HG02973 (cell line): ENCODE data around the gene CLDN3.
"Not testable (repeated sequence)": the region's sequence is repeated elsewhere in the genome, so short reads cannot be mapped to it uniquely, and the experiment has no call there.

Source experiments
- ATAC-seq: cut with Tn5 transposase; IDR thresholded peaks from one replicate; pipeline ENCODE4 v1.9.1; 2021; ENCODE audit warnings: moderate library complexity; ENCODE audit not compliant: unreplicated experiment

Gene CLDN3

GRCh38 chr7:73770002-73770859 is at the start of gene CLDN3:
Gene CLDN3, minus strand, starts transcription at chr7:73770270. Its CDS starts 221 bp downstream, at chr7:73770049.
- no peak for ATAC-seq

GRCh38 chr7:73817121-73817520 is 47.1 kb upstream of the CLDN3 start:
- ATAC-seq: no peak

- no peak for ATAC-seq
These were observed 45.4 kb upstream of the CLDN3 start for GRCh38 chr7:73815436-73815835.

GRCh38 chr7:73812996-73813395 is 42.9 kb upstream of the CLDN3 start:
- ATAC-seq: no peak

GRCh38 chr7:73811760-73812168 is 41.7 kb upstream of the CLDN3 start:
- no peak for ATAC-seq

GRCh38 chr7:73810998-73811360 is 40.9 kb upstream of the CLDN3 start:
- no peak for ATAC-seq

GRCh38 chr7:73809467-73809951 is 39.4 kb upstream of the CLDN3 start:
- ATAC-seq: no peak

GRCh38 chr7:73802459-73802858 is 32.4 kb upstream of the CLDN3 start:
- ATAC-seq: no peak

- no peak for ATAC-seq
These were observed 31.5 kb upstream of the CLDN3 start for GRCh38 chr7:73801577-73801976.

- no peak for ATAC-seq
These were observed 29.4 kb upstream of the CLDN3 start for GRCh38 chr7:73799282-73800141.

GRCh38 chr7:73797176-73797575 is 27.1 kb upstream of the CLDN3 start:
- ATAC-seq: not testable (repeated sequence)

GRCh38 chr7:73796656-73797055 is 26.6 kb upstream of the CLDN3 start:
- not testable (repeated sequence) for ATAC-seq

GRCh38 chr7:73795188-73795587 is 25.1 kb upstream of the CLDN3 start:
- ATAC-seq: not testable (repeated sequence)

GRCh38 chr7:73791170-73791690 is 21.2 kb upstream of the CLDN3 start:
- ATAC-seq: not testable (repeated sequence)

GRCh38 chr7:73789051-73789450 is 19.0 kb upstream of the CLDN3 start:
- no peak for ATAC-seq

GRCh38 chr7:73787786-73788048 is 17.6 kb upstream of the CLDN3 start:
- ATAC-seq: not testable (repeated sequence)

GRCh38 chr7:73786588-73786987 is 16.5 kb upstream of the CLDN3 start:
- no peak for ATAC-seq

GRCh38 chr7:73779517-73779916 is 9.4 kb upstream of the CLDN3 start:
- ATAC-seq: no peak

GRCh38 chr7:73778801-73779389 is 8.8 kb upstream of the CLDN3 start:
- ATAC-seq: no peak

GRCh38 chr7:73774923-73775322 is 4.9 kb upstream of the CLDN3 start:
- no peak for ATAC-seq
